GM19025 (cell line): ENCODE data around the gene LPP.

ENCODE experiments used
- ATAC-seq: cut with Tn5 transposase; IDR thresholded peaks from one replicate; pipeline ENCODE4 v1.9.1; 2021; ENCODE audit warnings: mild to moderate bottlenecking, low read depth, moderate library complexity; ENCODE audit not compliant: unreplicated experiment

LPP gene

DNA sequence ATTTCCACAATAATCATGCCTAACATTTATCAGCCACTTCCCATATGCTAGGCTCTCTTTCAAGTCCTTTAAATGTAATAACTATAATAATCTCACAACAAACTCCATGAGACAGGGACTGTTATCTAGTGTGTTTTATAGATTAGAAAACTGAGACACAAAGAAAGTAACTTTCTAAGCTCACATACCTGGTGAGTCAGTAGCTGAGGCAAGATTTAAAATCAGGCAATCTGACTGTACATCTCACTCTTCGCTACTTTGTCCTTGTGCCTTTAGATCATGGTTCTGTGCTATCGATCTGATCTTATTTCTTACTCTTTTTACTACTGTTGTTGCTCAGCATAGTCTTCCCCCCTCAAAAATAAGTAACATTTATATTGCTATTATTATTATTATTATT, 295.5 kb downstream of the LPP start:
- ATAC-seq: no peak

DNA sequence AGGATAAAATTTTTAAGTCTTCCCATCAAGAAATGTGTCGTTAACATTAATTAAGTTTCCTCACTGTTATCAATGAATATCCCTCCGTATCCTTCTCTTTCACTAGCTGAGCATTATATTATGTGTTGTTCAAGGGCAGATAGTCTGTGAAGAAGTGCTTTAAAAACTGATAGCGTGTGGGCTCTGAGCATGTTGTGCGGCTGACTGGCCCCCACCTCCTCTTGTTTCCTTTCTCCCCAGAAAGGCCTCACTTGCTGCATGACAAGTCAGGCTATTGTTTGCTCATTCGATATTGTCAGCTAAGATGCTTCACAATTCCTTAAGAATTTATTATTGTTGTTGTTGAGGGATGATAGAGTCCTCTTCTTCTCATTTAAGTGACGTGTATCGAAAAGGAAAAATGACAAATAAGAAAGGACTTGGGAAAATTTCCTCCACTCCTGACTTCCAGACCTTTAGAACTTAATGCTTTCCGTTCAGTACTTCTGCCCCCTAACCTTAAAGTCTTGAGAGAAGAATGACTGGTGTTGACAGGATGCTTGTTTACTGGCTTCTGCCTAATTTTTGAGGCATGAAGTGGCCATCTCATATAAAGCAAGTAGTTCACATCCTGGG, 298.3 kb downstream of the LPP start:
- ATAC-seq: no peak

DNA sequence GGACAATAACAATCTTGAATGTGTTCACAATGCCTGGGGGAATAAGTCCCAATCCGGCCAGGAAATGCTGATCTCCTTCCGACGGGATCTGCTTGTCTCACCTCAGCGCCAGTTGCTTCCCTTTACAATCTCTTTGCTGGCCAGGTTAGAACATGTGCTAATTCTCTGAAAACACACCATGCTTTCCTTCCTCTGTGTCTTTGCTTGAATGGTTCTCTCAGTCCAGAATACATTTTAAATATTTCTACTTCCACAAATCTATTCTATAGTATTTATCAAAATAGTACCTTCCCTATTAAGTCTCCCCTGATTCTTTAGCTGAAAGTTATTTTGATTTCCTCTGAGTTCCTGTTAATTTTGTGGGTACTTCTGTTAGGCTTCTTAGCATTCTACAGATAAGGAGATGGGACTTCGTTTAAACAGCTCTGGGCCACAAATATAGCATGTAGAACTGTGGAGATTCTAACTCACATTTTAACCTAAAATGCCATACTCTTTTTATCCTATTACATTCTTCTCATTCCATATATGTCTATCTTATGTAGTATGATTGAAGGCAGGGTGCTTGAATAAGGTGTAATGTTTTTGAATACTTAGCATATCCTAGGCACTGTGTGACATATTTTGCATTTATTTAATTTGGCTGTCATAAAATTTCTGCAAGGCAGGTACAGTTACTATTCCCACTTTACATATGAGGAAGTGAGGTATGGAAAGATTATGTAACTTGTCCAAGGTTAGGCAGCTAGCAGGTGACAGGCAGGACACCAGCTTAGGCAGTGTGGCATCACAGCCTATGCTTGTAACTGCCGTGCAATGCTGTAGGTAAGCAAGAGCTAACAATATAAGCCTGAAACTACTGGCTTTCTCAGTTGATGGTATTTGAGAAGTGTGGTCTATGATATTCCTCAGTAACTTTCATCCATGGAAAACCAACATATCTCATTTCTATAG, 299.8 kb downstream of the LPP start:
- ATAC-seq: no peak

DNA sequence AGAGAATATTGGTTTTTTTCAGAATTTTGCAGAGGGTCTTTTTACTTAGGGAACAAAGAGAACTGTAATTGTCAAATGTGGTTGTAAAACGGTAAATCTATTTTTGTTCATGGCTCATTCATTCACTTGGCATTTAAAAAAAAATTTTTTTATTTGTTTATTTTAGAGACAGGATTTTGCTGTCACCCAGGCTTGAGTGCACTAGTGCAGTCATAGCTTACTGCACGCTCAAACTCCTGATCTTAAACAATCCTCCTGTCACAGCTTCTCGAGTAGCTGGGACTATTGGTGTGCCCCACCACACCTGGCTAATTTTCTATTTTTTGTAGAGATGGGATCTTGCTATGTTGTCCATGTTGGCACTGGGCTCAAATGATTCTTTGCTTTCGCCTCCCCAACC, 301.8 kb downstream of the LPP start:
- no peak for ATAC-seq

DNA sequence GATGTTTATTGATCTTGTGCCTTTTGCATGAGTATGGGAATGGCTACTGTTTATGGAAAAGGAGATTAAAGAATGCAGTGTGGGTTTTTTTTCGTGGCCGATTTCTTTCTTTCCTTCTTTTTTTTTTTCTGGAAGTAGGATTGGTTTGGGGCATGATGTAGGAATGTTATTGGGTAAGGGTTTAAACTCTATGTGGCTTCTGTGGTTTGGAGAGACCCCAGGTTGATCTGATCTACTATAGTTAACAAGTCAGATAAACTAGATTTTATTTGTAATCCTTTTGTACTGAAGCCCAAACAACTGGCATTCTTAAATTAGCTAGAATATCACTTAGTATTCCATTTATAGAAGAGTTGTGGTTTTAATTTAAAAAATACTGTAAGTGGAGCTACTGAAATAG, 304.8 kb downstream of the LPP start:
- no peak for ATAC-seq

DNA sequence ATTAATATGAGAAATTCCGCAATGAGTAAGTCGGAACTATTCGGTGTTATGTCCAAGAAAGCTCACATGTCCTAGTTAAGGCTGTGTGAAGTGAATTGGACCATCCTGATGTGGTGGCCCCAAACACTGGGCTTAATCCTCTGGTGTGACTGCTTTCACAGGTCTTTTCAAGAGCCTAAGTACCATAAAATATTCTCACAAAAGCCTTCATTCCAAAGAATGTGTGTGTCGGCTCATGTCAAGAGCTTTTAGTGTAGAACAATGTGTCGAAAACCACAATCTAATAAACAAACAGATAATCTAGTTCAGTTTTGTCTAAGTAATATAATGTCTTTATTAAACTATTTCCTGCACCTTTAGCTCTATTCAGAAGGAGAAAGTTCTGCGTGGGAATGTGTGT, 311.4 kb downstream of the LPP start:
- no peak for ATAC-seq

DNA sequence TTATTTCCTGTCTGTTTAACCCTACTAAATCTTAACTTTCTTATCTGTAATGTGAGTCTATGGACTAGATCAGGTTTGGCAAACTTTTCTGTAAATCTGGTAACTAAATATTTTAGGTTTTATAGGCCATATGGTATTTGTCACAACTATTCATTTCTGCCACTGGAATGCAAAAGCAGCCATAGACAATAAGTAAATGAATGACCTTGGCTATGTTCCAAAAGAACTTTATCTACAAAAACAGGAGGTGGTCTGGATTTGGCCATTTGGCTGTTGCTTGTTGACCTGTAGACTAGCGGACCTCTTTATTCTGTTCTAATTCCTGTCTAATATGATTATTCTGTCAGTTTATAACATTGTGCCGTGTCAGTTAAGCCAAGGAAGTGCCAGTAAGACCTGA, 314.2 kb downstream of the LPP start:
- ATAC-seq: no peak

DNA sequence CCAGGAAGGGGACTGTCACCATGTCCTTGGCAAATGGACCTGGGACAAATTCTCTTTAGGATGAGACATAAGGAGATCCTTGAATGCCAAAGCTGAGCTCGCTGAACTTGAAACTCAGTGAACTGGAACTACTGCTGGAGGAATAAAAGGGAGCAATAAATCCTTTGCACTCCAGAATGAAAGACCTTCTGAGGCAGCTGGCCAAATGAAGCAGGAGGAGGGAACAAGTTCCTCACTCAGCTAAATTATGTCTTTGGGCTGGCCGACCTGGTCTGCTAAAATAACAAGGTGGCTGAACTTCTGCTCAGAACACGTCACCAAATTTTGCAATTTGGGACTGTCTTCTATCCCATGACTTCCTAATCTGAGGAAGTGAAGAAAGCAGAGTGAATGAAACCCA, 314.7 kb downstream of the LPP start:
- no peak for ATAC-seq

DNA sequence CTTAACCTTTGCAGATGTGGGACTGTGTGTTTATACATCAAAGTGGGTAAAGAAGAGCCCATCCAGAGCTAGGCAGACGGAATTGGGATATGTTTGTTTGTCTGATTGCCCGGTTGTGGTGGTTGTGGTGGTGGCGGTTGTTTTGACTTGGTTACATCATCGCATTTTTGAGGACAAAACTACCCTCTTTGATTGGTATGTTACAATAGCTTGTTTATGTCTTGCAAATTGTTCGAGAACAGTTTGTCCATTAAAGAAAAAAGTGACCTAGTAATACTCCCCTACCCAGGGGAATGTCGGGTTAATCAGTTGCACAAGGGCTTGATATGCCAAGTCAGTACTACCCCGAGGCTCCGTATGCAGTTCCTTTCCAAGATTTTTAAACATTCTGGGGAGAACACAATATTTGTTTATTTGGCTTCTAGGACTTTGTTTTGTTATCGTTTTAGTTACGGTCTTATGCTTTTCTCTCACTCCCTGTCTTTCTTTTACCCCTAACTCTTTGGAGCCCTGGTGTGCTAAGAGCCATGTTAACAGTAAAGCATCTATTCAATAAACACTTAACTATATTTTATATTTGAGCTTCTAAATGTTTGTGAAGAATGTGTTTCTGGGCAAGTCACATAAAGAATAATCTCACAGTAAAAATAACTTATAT, 315.4 kb downstream of the LPP start:
- ATAC-seq: no peak

DNA sequence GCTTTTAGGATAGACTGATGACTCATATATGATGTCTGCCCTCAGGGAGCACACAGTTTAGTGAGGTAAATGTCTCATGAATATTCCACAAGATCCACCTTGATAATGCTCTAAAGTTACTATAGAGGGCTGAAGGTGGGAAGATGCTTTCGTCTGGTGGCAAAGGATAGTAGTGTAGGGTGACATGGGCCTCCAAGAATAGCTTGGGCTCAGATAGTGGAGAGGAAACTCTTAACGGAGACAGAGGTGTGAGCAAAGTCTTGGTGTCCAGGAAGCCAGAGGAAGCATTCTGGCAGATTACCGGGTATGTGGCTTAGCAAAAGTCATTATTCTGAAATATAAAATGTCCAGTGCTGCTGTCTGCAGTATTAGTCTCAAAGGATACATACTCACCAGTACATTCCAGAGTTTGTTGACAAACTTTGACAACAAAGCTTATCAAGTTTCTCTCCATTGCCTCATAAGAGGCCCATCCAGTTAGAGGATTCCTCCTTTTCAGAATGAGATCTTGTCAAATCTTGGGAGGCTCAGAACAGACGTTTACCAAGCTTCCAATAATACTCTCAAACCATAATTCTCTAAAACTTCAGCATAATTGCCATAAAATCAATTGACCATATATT, 316.7 kb downstream of the LPP start:
- no peak for ATAC-seq

DNA sequence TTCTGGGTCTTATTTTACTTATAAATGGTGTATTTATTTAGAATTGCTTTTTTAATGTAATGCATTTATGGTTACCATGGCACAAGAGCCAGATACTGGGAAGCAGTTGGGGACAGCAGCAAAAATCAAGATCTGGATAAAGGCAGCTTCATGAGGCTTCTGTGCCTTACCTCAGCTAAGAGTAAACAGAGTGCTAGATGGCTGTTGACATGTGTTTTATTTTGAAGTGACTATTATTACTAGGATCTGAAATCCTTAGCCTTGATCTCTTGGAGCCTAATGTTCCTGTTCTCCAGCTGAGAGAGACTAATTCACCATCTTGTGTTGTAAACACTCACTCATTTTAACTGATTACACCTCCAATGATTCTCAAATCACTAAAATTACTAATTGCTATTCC, 317.8 kb downstream of the LPP start:
- no peak for ATAC-seq

DNA sequence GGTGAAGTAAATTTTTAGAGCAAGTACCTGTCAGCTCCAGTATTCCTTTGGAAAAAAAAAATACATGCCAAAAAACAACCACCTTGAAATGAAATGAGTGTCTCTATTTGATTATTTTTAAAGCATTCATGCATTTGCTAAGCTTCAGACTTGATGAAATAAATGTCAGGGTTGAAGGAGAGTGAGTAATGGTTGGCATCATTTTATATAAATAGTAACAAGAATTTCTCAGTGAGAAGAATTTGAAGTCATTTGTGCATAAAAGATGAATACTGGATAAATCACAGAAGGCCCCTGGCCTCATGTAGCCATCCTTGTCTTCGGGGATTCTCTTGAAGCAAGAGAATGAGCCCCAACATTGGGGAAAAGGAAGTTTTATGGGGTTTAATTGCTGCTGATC, 318.4 kb downstream of the LPP start:
- no peak for ATAC-seq

DNA sequence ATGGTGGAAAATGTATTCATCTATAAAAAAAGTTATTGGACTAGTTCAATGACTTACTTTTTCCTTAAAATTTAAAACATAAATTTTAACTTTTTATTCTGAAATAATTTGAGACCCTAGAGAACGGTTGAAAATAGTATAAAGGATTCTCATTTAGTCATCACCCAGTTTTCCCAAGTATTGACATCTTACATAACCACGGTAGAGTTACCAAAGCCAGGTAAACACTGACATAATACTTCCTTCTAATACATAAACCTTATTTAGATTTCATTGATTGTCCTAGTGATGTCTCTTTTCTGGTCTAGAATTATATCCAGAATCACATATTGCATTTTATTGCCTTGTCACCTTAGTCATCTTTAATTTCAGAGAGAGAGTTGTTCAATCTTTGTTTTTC, 319.1 kb downstream of the LPP start:
- ATAC-seq: no peak

DNA sequence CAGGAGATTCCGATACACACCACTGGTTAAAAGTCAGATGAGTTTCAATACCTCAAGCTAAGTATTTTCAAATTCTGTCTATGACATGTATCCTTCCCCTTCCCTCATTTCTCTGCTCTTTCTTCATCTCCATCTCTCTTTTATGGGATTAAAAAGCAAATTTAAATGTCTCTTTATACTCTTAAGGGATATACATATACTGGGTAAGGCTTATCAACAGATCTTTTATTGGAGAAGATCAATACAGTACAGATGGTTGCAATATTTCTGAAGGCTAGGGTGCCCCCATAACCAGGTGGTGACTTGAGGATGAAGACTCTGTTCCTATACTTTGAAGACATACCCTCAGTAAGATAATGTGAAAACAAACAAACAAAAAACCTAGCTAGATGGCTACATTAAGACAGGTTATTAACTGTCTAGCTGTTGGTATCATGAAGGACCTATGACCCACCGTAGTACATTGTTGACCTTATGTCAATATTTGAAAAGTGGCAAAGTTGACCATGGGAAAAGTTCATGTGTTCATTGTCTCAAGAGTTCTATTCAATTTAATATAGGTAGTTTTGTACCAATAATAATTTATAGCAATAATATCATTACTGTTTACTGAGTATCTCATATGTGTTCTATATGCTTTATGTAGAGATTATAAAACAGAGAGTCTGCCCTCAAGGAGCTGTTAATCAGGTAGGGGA, 319.8 kb downstream of the LPP start:
- no peak for ATAC-seq

DNA sequence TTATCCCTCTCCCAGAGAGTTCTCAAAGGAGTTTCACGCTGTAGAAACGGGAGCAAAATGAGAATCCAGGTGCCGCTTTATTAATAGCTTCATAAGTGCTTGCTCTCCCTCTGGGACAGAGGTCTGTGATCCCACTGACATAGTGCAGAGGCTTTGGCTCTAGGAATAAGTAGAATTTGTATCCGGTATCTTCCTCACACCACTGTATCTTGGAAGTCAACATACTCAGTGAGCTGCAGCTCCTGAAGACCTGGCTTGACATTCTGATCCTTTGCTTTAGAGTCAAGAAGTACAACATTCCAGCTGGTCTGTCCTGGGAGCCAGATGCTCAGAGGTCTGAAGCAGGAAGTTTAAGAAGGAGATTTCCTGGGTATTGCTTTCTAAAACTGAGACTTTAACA, 323.0 kb downstream of the LPP start:
- no peak for ATAC-seq

DNA sequence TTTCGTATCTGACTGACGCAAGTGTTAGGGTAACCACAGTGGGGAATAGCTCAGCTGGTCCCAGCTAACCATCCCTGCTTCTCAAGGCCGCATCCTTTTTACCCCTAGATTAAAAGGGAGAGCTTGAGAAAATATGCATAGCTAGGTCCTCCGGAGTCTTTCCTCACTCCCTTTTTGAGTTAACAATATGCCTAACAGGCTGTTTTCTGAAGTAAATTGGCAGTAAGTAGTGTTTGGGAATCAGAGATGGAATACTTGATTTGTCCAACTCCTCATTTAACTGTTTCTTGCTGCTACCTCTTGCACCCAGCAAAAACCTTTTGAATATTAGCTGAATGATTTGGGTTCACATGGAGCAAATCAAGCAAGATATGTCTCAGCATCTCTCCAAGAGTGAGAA, 326.1 kb downstream of the LPP start:
- no peak for ATAC-seq

DNA sequence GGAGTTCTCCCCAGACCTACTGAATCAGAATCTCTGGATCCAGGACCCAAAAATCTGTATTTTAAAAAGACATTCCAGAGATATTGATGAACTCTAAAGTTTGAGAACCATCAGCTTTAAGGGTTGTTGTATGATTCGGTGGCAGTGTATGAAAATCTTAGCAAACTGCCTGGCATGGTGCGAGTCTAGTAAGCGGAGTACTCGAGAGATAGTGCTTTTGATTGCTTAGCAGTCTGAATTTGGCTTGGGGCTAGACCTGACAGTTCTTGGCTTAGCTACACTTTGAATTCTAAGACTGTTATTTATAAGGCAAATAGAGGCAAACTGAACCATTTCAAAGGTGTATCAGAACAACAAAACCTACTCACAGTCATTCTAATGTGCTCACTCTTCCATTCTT, 329.0 kb downstream of the LPP start:
- ATAC-seq: no peak

DNA sequence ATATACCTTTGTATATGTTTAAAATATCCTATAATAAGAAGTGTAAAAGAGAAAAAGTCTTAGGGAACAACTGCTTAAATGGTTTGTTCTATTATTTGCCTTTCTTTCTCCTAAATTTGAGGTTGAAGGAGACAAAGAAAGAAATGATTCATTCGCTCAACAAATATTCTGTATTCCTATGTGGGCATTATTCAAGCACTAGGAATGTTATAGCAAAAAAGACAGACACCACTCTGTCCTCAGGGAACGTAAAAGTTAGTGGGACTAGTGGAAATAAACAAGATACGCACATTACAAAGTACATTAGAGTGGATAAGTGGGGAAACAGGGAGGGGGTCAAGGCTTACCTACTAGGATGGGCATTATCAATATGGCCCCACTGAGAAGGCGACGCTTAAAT, 332.2 kb downstream of the LPP start:
- ATAC-seq: no peak

DNA sequence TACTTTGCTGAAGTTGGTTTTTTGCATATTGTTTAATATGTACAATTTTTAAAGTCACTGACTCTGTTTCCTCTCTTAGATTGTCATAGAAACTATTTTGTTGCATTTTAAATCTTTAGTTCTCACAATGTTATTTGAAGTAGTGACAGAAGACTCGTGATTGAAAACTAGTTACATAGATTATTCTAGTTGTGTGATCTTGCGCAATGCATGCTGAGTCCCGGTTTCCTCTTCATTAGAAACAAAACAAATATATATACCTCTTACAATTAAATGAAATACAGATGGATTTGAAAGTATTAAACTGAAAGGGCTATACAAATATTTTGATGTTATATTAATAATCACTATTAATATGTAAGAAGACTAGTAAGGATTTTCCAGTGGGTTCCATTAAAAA, 333.0 kb downstream of the LPP start:
- ATAC-seq: no peak

DNA sequence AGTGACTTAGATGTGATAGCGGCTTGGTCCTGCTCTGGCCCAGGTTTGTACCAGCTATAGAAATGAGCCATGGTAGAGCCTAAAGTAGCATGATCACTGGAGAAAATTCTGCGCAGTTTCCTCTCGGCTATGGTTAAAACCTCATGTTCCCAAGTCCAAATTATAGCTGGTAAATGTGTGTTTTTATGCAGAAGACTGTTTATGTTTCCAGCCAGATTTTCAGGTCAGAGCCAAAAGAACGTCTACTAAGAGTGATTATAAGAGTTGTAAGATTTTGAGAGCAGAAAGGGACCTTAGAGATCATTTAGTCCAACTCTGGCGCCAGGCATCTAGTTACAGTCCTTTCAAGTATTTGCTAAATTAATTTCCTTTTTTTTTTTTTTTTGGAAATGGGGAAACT, 333.7 kb downstream of the LPP start:
- no peak for ATAC-seq

DNA sequence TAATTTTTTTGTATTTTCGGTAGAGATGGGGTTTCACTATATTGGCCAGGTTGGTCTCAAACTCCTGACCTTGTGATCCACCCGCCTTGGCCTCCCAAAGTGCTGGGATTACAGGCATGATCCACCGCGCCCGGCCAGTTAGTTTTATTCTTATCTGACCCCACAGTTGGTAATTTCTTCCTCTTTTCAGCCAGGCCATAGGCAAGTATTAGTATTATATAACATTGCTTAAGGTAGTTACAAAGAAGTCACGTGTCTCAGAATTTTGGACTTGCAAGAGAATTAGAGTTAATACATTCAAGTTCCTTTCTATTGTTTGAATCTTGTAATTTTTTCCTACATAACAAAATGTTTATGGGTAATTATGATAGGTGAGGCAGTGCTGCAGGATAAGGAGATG, 334.8 kb downstream of the LPP start:
- no peak for ATAC-seq
